Left kidney (tissue), 2 donors: Measurements from ENCODE around the gene ATP8A2. TPM values are rescaled to one million over a fixed set of nuclear protein-coding genes. Genes with fewer than 3 reads are reported as not detected.
A peak's percentile ranks its signal among the peaks of the same experiment; 100 is the strongest.
"Not testable (repeated sequence)": the region's sequence is repeated elsewhere in the genome, so short reads cannot be mapped to it uniquely, and the experiment has no call there.

Experiments
- DNase-seq: peaks from one replicate; pipeline ENCODE4 v3.0.0-alpha.2; 2013
- polyA plus RNA-seq: library from polyadenylated mRNA; unstranded; fragments of 120-200 nt; gene quantifications from one replicate; pipeline ENCODE4 v1.2.1, GENCODE V29; 2013; ENCODE audit not compliant: insufficient read length

ATP8A2 gene
- polyA plus RNA-seq, 1 donor = 6.8 TPM

DNA sequence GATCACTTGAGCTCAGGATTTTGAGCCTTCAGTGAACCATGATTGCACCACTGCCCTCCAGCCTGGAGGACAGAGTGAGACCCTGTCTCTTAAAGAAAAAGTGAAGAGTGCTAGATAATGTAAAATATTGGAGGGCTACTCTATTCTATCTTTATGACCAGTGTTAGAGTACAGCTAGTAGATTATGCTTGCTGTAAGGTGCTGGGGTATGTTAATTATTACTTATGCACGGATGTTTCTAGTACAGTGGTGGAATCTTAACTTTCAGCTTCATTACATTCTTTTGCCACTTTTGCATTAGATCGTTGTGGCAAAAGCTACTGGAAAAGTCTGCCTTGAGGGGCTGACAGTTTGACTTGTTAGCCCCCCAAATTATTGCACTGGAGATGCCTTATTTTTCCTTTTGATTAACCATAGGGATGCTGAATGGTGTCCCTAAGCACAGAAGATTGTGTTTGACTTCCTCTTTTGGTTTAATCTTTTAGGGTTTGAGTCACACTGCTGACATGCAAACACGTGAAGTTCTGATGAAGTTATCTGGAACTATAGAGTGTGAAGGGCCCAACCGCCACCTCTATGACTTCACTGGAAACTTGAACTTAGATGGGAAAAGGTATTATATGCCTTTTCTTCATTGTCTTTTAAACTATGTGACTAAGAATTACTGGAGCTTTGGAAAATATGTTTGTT lies 169.8 kb downstream of the ATP8A2 start:
- no peak for DNase-seq

- DNase-seq = not testable (repeated sequence)
Measured at GRCh38 chr13:25548991-25549390, 177.2 kb downstream of the ATP8A2 start.

GRCh38 chr13:25561812-25562211 lies 190.0 kb downstream of the ATP8A2 start:
- DNase-seq = no peak

DNA sequence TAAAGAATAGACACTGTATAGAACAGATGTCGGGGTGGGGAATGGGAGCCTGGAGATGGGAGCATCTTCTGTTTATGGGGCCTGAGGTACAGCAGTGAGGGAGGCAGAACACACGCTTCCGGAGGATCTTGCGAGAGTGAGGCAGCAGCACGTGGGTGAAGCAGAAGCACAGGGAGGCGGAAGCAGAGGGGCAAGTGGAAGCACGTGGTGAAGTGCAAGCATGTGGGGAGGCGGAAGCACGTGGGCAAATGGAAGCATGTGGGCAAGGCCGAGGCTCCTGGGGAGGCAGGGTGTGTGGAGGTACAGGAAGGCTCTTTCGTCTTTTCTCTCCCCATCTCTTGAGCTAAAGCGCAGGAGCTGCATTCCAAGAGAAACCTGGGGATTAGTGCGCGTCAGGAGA lies 198.4 kb downstream of the ATP8A2 start:
- no peak for DNase-seq

DNA sequence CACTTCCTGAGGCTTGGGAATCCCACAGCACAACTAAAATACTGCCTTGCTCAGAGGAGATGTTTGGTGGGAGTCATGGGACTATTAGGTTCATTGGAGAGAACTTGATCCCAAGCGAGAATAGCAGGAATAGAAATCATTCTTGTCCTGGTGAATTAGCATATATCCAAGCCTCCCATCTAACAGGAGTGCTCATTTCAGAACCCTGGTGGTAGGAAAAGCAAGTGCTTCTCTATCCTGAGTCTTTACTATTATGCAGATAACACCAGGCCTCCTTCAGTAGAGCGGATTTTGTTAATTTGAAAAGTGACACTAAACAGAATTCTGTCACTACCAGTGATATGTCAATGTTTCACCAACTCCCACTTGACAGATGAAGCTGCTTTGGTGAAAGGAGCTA lies 199.5 kb downstream of the ATP8A2 start:
- DNase-seq = no peak

- not testable (repeated sequence) for DNase-seq
Measured at GRCh38 chr13:25572171-25572570, 200.4 kb downstream of the ATP8A2 start.

- DNase-seq = peak; percentile 97
Measured at GRCh38 chr13:25574437-25575411, 202.9 kb downstream of the ATP8A2 start.

GRCh38 chr13:25575562-25575961 lies 203.8 kb downstream of the ATP8A2 start:
- no peak for DNase-seq

DNA sequence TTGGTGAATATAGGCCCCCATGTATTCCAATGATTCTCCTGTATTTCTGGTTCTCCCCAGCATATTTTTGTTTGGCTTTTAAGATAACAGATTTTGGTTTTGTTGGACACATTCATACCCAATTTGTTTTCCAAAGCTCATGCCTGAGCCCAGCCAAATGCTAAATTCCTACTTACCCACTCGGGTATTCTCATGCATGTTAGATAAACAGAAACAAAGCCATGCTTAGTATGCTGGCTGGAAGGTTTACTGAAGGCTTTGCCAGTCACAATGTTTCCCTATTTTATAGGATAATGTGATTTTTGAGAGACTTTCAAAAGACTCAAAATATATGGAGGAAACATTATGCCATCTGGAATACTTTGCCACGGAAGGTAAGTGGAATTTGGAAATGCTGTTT lies 206.8 kb downstream of the ATP8A2 start:
- no peak for DNase-seq

DNA sequence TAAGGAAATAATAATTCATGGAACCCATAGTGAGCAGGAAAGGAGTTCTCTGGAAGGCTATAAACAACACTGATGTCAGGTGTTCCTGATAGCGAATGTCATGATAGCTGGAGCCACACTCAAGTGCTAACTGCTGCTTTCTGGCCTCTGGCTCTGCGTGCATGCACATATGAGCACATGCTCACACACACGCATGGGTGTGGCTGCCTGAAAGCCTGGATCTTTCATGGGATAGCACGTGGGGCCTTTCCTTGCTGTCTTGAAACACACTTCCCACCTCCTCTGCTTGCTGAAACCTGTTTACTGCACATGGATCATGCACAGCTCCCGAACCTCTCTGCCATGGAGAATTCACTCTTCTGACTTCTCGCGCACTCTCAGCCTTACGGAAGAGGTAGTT lies 207.4 kb downstream of the ATP8A2 start:
- no peak for DNase-seq

DNA sequence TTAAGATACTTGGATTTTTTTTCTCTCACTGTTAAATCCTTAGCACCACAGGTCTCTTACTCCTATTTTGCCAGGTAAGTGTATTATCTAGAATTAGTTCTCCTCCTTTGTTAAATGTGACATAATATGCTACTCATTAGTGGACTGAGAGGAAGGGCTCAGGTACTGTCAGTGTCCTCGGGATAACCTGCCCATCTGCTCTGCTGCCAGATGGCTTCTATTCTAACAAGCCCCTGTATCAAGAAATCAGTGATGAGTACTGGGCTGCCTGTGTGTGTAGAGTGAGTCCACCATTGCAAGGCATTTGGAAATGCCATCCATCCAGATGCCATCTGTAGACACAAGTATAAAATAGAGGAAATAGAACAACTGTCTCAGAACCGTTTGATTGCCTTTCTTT lies 209.6 kb downstream of the ATP8A2 start:
- no peak for DNase-seq

DNA sequence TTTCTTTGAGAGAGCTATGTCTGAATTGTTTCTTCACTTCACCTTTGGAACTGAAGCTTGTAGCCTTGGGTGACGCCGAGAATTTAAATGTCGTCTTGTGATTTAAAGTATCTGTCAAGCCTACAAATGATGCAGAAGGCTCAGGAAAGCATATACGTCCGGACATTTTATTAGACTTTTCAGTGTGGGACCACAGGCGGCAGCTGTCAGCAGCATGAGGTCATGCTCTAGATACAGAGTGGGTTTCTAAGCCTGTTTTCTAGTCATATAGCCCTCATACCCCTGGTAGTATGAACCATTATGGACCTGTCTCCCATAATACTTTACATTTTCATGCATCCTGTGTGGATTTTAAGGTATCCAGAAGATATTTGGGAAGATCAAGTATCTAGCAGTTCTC lies 212.3 kb downstream of the ATP8A2 start:
- no peak for DNase-seq

- DNase-seq = no peak
Measured at GRCh38 chr13:25585000-25585399, 213.2 kb downstream of the ATP8A2 start.

DNA sequence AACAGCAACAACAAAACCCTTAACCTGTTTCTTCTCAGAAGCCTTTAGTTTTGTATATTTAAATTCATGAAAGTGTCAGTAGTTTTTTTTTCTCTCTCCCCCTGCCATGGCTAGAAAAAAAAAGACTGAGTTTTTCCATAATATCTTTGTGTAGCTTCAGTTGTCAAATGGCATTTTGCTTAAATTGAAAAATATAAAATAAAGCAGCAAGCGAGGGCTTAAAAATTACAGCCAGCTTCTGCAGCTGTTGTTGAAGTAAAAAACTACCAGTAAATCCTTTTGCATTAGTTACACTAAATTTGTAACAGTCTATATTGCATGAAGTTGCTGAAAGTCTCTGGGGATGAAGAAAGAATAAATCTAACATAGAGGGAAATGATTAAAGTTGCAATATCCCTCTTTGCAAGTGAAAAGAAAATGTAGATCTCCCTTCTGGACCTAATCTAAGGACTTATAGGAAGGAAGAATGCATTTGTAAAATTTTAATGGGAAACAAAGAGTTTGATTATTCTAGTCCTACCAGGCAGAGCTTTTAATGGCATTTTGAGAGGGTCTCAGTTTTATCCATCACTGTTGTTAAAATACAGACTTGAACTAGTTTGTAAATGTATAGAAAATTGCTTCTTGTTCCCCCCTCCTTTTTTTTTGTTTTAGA lies 215.7 kb downstream of the ATP8A2 start:
- no peak for DNase-seq

GRCh38 chr13:25588336-25589060 lies 216.7 kb downstream of the ATP8A2 start:
- no peak for DNase-seq

DNA sequence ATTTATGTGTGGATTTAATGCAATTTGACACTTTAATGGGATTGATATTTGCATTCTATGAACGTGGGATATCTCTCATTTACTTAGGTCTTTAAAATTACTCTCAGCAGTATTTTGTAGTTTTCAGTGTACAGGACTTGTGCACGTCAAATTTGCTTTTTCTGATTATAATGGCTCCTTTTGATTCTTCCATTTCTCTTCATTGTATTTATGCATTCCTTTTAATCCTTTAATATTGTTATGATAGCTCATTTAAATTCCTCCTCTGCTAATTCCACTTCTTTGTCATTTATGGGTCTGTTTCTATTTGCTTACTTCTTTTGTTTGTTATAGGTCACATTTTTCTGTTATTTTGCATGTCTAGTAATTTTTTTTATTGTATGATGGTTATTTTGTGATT lies 226.6 kb downstream of the ATP8A2 start:
- DNase-seq = no peak

DNA sequence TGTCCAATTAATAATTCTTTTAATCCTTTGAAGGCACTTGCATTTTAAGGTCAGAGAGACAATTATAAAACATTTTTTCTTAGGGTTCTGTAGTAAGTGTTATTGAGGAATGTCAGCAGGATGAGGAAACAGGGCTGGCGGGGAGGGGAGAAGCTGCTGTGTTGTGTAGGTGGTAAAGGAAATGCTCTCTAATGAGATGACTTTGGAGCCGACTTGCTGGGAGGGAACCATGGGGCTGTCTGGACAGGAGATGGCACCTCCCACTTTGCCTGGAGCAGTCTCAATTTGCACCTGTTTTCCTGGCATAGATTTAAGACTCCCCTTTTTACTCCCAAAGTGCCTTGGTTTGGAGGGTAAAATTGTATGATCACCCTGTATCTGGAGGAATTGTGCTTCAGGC lies 230.4 kb downstream of the ATP8A2 start:
- DNase-seq = no peak

DNA sequence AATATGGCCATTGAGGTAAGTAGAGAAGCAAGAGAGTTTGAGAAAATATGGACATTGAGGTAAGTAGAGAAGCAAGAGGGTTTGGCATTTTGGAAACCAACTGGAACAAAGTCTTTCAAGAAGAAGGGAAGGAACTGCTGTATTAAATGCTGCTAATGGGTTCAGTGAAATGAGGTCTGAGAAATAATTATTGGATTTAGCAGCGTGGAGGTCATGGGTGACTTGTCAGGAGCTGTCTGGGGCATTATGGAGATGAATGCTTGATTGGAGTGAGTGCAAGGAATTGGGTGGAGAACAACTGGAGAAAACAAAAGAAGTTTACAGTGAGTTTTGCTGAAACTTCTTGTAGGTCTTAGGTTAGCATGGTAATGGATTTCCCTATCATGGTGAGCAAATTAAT lies 232.3 kb downstream of the ATP8A2 start:
- DNase-seq = no peak

- no peak for DNase-seq
Measured at GRCh38 chr13:25607096-25607495, 235.3 kb downstream of the ATP8A2 start.

DNA sequence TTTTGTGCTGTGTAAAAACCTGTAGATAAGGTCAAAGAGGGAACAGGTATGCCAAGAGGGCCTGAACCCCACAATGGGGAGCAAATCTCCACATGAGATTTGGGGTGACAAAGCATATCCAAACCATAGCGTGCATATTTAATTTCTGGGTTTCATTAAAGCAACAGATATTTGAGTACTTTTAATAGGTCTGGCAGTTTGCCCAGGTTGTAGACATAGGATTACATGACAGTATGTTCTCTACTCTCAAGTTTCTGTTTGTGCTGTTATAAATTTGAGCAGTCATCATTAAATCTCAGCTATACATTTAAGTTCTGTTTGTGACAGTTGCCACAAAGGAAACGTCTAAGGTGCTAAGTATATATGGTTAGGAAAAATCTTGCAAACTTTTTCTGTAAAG lies 236.4 kb downstream of the ATP8A2 start:
- peak; percentile 34 for DNase-seq

- DNase-seq = no peak
Measured at GRCh38 chr13:25616674-25617073, 244.9 kb downstream of the ATP8A2 start.

DNA sequence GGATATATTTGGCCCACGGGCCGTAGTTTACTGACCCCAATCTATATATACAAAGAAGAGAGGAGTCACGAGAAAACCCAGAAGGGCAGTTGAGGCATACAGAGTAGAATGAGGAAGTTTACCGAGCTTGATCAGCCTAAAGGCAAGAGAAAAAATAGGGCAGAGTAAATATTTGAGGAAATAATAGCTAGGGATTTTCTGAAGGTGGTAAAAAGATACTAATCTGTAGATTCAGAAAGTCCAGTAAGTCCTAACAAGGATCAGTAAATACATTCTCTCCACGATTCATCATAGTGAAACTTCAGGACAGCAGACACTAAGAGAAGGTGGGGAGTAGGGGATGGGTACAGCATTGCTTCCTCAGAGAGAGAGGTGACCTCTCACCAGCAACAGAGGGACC lies 248.1 kb downstream of the ATP8A2 start:
- DNase-seq = no peak
